GM19438 (cell line): Measurements from ENCODE around the gene SHOC2.

Experiments
- ATAC-seq: cut with Tn5 transposase; IDR thresholded peaks from one replicate; pipeline ENCODE4 v1.9.1; 2021; ENCODE audit warnings: low read depth; ENCODE audit not compliant: unreplicated experiment

Gene SHOC2

GRCh38 chr10:110919349-110919931 lies at the start of gene SHOC2:
TSS of gene SHOC2 (plus strand) at chr10:110919604. CDS start at chr10:110964359, 44,755 bp downstream.
- ATAC-seq, result no peak

GRCh38 chr10:110870823-110871297 lies 48.5 kb upstream of the SHOC2 start:
- no peak for ATAC-seq

- ATAC-seq, result peak; percentile 65
These were observed 47.9 kb upstream of the SHOC2 start, which contains the start of gene PDCD4 for GRCh38 chr10:110871298-110872084. TSS of gene PDCD4 (plus strand) at chr10:110871928. CDS start at chr10:110876028, 4,100 bp downstream.

- peak; percentile 44 for ATAC-seq
These were observed 47.0 kb upstream of the SHOC2 start for GRCh38 chr10:110872145-110872983.

- ATAC-seq, result no peak
These were observed 46.1 kb upstream of the SHOC2 start for GRCh38 chr10:110872984-110873923.

- no peak for ATAC-seq
These were observed 45.5 kb upstream of the SHOC2 start for GRCh38 chr10:110873951-110874350.

GRCh38 chr10:110876000-110876399 lies 43.4 kb upstream of the SHOC2 start:
- ATAC-seq, result no peak

GRCh38 chr10:110876788-110877187 lies 42.6 kb upstream of the SHOC2 start:
- ATAC-seq, result no peak

- ATAC-seq, result no peak
These were observed 39.4 kb upstream of the SHOC2 start for GRCh38 chr10:110880012-110880411.

- no peak for ATAC-seq
These were observed 38.2 kb upstream of the SHOC2 start for GRCh38 chr10:110881247-110881646.

- no peak for ATAC-seq
These were observed 37.5 kb upstream of the SHOC2 start for GRCh38 chr10:110881905-110882304.

GRCh38 chr10:110883924-110884323 lies 35.5 kb upstream of the SHOC2 start:
- no peak for ATAC-seq

- ATAC-seq, result no peak
These were observed 33.3 kb upstream of the SHOC2 start for GRCh38 chr10:110885932-110886674.

- ATAC-seq, result no peak
These were observed 31.8 kb upstream of the SHOC2 start for GRCh38 chr10:110887560-110887959.

GRCh38 chr10:110892602-110893288 lies 26.7 kb upstream of the SHOC2 start:
- ATAC-seq, result no peak

GRCh38 chr10:110893559-110894179 lies 25.7 kb upstream of the SHOC2 start:
- no peak for ATAC-seq

- no peak for ATAC-seq
These were observed 22.2 kb upstream of the SHOC2 start for GRCh38 chr10:110897184-110897583.

- ATAC-seq, result no peak
These were observed 21.0 kb upstream of the SHOC2 start for GRCh38 chr10:110898391-110898790.
